ENCODE results near the gene GPRIN1. TPM values are rescaled to one million over a fixed set of nuclear protein-coding genes. Genes with fewer than 3 reads are reported as not detected.

GPRIN1 gene
- total RNA-seq (2021) (5.4 to 8.5 TPM (median 5.8 TPM) in 3 replicates), Bru-seq, nascent RNA (percentile 46 among the genes with signal in this experiment)
- long read RNA-seq, experiment 1, full-length matches to known transcripts: 42 of 61 reads
- long read RNA-seq, experiment 1, partial matches to known transcripts: 0 of 61 reads
- long read RNA-seq, experiment 1, other reads (novel, unspliced or antisense): 19 of 61 reads
- long read RNA-seq, experiment 2, full-length matches to known transcripts: 2 of 7 reads
- long read RNA-seq, experiment 2, partial matches to known transcripts: 5 of 7 reads
- long read RNA-seq, experiment 2, other reads (novel, unspliced or antisense): 0 of 7 reads
- long read RNA-seq, experiment 3: 0 reads

DNA sequence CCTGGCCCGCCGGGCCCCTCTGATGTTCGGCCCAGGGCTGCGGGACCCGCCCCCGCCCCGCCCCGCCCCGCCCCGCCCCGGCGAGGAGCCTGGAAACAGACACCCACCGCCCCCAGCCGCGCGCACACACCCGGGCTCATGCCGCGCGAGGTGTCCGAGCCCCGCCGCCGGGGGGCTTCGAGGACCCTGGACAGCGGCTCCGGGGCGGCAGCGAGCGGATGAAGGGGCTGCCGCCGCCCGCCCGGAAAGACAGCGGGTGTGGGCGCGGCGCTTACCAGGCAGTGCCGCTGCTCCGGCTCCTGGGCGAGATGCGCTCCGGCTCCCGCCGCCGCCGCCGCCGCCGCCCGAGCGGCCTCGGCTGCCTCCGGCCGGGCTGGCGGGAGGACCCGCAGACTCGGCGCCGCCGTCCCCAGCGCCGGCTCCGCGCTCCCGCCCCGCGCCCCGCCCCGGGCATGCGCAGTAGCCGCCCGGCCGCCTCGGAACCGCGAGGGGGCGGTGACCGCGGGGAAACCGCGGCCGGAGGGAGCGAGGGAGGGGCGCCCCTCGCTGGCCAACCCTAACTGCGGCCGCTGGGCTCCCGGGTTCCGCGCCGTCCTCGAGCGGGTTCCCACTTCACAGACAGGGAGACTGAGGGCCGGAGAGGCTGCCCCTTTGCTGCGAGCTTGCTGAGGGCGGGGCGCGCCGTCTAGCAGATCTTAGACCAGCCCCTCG, at the start of gene GPRIN1:
TSS of gene GPRIN1 (minus strand) at position 433 of the 711 bp plus-strand sequence. CDS start 10,322 bp downstream, outside the sequence.
- POLR2A ChIA-PET: no interaction called here
- H3K4me1 Mint-ChIP-seq: peaks cover 26% of the 10 kb centered on the region
- H3K36me3 Mint-ChIP-seq: no peaks in the 10 kb centered on the region
- CTCF ChIA-PET: interaction anchor here (0.6 to 1.6 kb wide), 2 partner anchors 14 to 21 kb away, joined by 3 to 6 read pairs; partner anchors contain the start of genes EIF4E1B and SNCB
- DNase-seq (ENCODE audit: low spot score) (peak; percentile 66), ATAC-seq (peak; percentile 74)
- peak within 1 kb of the TSS; percentile 91 for H3K4me3 Mint-ChIP-seq
- peaks cover 31% of the 10 kb centered on the region for H3K27me3 Mint-ChIP-seq (ENCODE audit: low read depth)
- no peaks in the 10 kb centered on the region for H3K9me3 Mint-ChIP-seq
- TF ChIP-seq TP53 (CRISPR knock-in tag; IDR thresholded peaks at IDR 0.05): 0 out of 2 replicates have a peak, but pooled peaks have one; percentile 62
- TF ChIP-seq ATF1 (CRISPR knock-in tag; IDR thresholded peaks at IDR 0.05): no peak
- 0 out of 2 replicates have a peak, but pooled peaks have one; percentile 19 for TF ChIP-seq FOXP1 (CRISPR knock-in tag; IDR thresholded peaks at IDR 0.05; ENCODE audit: borderline replicate concordance)
- no peak for TF ChIP-seq CBFB (CRISPR knock-in tag; IDR thresholded peaks at IDR 0.05; ENCODE audit: low read depth)
- peak; percentile 49; the same call in 1 of the 2 replicates for TF ChIP-seq SP1 (CRISPR knock-in tag; conservative IDR thresholded peaks at IDR 0.05)
- TF ChIP-seq, protein P1, sequence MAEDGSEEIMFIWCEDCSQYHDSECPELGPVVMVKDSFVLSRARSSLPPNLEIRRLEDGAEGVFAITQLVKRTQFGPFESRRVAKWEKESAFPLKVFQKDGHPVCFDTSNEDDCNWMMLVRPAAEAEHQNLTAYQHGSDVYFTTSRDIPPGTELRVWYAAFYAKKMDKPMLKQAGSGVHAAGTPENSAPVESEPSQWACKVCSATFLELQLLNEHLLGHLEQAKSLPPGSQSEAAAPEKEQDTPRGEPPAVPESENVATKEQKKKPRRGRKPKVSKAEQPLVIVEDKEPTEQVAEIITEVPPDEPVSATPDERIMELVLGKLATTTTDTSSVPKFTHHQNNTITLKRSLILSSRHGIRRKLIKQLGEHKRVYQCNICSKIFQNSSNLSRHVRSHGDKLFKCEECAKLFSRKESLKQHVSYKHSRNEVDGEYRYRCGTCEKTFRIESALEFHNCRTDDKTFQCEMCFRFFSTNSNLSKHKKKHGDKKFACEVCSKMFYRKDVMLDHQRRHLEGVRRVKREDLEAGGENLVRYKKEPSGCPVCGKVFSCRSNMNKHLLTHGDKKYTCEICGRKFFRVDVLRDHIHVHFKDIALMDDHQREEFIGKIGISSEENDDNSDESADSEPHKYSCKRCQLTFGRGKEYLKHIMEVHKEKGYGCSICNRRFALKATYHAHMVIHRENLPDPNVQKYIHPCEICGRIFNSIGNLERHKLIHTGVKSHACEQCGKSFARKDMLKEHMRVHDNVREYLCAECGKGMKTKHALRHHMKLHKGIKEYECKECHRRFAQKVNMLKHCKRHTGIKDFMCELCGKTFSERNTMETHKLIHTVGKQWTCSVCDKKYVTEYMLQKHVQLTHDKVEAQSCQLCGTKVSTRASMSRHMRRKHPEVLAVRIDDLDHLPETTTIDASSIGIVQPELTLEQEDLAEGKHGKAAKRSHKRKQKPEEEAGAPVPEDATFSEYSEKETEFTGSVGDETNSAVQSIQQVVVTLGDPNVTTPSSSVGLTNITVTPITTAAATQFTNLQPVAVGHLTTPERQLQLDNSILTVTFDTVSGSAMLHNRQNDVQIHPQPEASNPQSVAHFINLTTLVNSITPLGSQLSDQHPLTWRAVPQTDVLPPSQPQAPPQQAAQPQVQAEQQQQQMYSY (CRISPR knock-in tag; IDR thresholded peaks at IDR 0.05): no peak
- TF ChIP-seq ZNF416 (CRISPR knock-in tag; IDR thresholded peaks at IDR 0.05): no peak
- no peak for TF ChIP-seq NFATC4 (CRISPR knock-in tag; IDR thresholded peaks at IDR 0.05)
- TF ChIP-seq TEAD1 (CRISPR knock-in tag; IDR thresholded peaks at IDR 0.05): peak; percentile 33; the same call in 1 of the 2 replicates
- no peak; the same call in 1 of the 2 replicates for TF ChIP-seq FOXK1 (CRISPR knock-in tag; IDR thresholded peaks at IDR 0.05)
- peak; percentile 78; the same call in 1 of the 2 replicates for TF ChIP-seq CREM (CRISPR knock-in tag; IDR thresholded peaks at IDR 0.05)
- TF ChIP-seq, protein P2, sequence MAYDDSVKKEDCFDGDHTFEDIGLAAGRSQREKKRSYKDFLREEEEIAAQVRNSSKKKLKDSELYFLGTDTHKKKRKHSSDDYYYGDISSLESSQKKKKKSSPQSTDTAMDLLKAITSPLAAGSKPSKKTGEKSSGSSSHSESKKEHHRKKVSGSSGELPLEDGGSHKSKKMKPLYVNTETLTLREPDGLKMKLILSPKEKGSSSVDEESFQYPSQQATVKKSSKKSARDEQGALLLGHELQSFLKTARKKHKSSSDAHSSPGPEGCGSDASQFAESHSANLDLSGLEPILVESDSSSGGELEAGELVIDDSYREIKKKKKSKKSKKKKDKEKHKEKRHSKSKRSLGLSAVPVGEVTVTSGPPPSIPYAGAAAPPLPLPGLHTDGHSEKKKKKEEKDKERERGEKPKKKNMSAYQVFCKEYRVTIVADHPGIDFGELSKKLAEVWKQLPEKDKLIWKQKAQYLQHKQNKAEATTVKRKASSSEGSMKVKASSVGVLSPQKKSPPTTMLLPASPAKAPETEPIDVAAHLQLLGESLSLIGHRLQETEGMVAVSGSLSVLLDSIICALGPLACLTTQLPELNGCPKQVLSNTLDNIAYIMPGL (CRISPR knock-in tag; IDR thresholded peaks at IDR 0.05): peak; percentile 36; the same call in 1 of the 2 replicates
- TF ChIP-seq ZNF396 (CRISPR knock-in tag; IDR thresholded peaks at IDR 0.05; ENCODE audit: borderline replicate concordance): no peak
- TF ChIP-seq ZNF219 (CRISPR knock-in tag; IDR thresholded peaks at IDR 0.05; ENCODE audit: borderline replicate concordance): no peak
- TF ChIP-seq ZNF138 (CRISPR knock-in tag; conservative IDR thresholded peaks at IDR 0.05): no peak
- TF ChIP-seq, protein P3, sequence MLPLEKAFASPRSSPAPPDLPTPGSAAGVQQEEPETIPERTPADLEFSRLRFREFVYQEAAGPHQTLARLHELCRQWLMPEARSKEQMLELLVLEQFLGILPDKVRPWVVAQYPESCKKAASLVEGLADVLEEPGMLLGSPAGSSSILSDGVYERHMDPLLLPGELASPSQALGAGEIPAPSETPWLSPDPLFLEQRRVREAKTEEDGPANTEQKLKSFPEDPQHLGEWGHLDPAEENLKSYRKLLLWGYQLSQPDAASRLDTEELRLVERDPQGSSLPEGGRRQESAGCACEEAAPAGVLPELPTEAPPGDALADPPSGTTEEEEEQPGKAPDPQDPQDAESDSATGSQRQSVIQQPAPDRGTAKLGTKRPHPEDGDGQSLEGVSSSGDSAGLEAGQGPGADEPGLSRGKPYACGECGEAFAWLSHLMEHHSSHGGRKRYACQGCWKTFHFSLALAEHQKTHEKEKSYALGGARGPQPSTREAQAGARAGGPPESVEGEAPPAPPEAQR (CRISPR knock-in tag; IDR thresholded peaks at IDR 0.05): no peak
- no peak for TF ChIP-seq ZBTB21 (CRISPR knock-in tag; IDR thresholded peaks at IDR 0.05; ENCODE audit: borderline replicate concordance)
- TF ChIP-seq, protein P4, sequence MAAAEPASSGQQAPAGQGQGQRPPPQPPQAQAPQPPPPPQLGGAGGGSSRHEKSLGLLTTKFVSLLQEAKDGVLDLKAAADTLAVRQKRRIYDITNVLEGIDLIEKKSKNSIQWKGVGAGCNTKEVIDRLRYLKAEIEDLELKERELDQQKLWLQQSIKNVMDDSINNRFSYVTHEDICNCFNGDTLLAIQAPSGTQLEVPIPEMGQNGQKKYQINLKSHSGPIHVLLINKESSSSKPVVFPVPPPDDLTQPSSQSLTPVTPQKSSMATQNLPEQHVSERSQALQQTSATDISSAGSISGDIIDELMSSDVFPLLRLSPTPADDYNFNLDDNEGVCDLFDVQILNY (CRISPR knock-in tag; IDR thresholded peaks at IDR 0.05): peak; percentile 73; the same call in 1 of the 2 replicates
- TF ChIP-seq, protein P5, sequence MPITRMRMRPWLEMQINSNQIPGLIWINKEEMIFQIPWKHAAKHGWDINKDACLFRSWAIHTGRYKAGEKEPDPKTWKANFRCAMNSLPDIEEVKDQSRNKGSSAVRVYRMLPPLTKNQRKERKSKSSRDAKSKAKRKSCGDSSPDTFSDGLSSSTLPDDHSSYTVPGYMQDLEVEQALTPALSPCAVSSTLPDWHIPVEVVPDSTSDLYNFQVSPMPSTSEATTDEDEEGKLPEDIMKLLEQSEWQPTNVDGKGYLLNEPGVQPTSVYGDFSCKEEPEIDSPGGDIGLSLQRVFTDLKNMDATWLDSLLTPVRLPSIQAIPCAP (CRISPR knock-in tag; IDR thresholded peaks at IDR 0.05): no peak; the same call in 1 of the 2 replicates
- TF ChIP-seq GTF2I (CRISPR knock-in tag; conservative IDR thresholded peaks at IDR 0.05): peak; percentile 65; the same call in 1 of the 2 replicates
- TF ChIP-seq, protein P6, sequence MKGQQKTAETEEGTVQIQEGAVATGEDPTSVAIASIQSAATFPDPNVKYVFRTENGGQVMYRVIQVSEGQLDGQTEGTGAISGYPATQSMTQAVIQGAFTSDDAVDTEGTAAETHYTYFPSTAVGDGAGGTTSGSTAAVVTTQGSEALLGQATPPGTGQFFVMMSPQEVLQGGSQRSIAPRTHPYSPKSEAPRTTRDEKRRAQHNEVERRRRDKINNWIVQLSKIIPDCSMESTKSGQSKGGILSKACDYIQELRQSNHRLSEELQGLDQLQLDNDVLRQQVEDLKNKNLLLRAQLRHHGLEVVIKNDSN (CRISPR knock-in tag; IDR thresholded peaks at IDR 0.05): no peak
- TF ChIP-seq, protein P7, sequence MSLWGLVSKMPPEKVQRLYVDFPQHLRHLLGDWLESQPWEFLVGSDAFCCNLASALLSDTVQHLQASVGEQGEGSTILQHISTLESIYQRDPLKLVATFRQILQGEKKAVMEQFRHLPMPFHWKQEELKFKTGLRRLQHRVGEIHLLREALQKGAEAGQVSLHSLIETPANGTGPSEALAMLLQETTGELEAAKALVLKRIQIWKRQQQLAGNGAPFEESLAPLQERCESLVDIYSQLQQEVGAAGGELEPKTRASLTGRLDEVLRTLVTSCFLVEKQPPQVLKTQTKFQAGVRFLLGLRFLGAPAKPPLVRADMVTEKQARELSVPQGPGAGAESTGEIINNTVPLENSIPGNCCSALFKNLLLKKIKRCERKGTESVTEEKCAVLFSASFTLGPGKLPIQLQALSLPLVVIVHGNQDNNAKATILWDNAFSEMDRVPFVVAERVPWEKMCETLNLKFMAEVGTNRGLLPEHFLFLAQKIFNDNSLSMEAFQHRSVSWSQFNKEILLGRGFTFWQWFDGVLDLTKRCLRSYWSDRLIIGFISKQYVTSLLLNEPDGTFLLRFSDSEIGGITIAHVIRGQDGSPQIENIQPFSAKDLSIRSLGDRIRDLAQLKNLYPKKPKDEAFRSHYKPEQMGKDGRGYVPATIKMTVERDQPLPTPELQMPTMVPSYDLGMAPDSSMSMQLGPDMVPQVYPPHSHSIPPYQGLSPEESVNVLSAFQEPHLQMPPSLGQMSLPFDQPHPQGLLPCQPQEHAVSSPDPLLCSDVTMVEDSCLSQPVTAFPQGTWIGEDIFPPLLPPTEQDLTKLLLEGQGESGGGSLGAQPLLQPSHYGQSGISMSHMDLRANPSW (CRISPR knock-in tag; conservative IDR thresholded peaks at IDR 0.05; ENCODE audit: low read depth): no peak
- H3K27ac Mint-ChIP-seq: peak within 1 kb of the TSS; percentile 82; the same call in 1 of the 2 replicates

Measured in WTC11 (cell line).